IPS-11a (cell line): Measurements from ENCODE around the gene SEMA4D.

ENCODE experiments used
- H3K4me3 ChIP-seq: one replicate; pipeline ENCODE4 v1.5.1; 2013; ENCODE audit warnings: low read depth, low read length, control low read depth

The SEMA4D gene

DNA sequence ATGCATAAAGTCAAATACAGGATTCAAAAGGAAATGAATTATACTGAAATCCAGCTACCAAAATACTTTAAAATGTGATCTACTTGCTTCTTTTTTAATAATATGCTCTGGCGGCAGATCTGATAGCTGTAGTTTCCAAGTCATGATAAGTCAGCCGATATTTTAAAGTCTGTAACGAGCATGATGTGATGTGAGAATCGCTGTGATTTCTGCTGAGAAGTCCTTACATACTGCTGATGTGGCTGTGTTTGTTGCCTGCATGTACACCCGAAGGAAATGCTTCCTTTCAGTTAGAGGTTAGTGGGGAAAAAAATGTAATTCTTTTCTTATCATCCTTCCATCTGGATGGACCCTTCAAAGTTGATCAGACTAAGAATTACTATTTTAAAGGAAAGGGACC is 4.8 kb upstream of the SEMA4D start:
- no peak overlapping the region for H3K4me3 ChIP-seq

DNA sequence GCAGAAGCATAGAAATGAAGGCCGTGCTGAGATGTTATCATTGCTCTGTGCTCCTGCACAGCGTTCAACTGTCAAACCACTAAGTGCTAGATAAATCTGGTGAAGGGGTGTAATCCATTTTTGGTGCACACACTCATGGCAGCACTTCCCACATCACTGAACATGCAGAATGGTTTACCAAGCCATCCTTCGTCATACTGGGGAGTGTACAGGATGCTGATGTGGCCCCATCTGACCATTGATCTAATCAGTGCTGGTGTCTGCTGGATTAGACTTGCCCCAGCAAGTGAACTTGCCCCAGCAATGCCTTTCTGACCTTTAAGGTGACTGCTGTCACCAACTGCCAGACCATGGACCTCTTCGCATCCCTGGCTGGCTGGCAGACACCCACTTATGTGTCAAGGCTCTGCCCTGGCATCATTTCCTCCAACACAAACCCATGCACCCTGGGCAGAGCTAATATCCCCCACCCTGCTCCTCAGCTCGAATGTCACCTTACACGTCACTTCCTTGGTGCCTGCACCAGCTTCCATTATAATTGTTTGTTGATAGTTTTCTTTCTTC is 4.2 kb upstream of the SEMA4D start:
- no peak overlapping the region for H3K4me3 ChIP-seq

DNA sequence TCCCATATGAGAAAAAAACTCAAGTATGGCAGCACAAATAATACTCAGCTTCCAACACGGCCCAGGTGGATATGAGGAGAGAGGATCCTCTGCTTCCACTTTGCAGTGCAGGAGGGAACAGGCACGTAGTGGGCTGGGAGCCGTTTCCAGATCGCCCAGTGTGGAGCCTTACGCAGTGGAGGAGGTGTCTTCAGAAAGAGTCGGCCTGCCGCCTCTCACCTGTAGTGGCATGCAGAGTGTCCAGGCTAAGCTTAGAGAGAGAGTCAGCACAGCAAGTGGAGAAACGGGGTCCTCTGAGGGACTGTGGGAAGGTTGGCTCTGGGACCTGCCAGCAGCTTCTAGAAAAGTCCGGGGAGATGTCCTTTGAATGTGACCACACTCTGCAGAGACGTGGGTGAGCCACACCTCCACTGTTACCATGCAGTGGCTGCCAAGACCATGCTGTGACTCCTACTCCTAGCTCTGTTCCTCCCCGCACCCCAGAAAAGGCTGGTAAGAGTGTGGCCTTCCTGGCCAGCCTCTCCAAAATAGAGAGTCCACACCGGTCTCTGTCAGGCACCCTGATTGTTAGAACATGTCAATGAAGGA is 3.5 kb upstream of the SEMA4D start:
- no peak overlapping the region for H3K4me3 ChIP-seq

DNA sequence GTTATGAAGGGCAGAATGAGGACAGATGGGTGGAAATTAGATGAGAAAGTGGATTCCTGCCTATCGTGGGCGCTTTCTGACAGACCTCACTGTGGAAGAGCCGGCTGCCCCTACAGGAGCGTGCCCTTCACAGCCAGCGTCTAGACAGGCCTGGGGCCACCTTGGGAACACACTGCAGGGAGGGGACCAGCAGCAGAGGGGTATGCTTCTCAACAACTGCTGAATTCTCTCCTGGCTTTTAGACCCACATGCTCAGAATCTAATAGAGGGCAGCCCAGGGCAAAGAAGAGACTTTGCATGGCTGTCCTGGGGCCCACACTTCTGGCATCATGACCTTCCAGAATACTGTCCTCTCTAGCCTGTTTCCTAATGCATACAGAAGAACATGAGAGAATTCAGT is 2.1 kb upstream of the SEMA4D start:
- no peak overlapping the region for H3K4me3 ChIP-seq

DNA sequence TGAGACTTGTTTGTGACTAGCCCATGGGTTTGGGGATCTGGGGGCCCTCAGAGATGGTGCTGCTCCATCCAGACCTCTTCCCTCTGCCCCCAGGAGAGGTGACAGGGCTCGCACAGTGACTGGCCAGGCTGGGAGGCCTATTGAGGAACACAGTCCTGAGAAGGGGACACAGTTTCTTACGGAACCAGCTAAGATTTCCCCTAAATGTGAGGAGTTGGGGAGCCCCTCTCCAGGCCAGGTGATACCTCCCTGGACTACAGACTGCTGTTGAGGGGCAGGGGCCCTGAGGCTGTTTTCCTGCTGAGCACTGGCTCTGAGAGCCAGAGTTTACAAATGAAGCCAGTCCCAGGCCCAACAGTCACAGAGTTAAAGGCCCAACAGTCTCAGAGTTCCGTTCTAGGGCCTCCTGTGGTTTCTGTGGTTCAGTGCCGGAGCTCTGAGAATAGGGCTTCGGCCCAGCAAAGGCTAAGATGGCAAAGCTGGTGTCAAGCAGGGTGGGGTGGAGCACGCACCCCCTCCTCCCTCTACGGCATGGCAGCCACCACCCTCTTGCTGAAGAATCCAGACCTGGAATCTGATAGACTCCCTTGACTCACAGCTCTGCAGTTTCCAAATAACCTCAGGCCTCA is 1.1 kb upstream of the SEMA4D start:
- H3K4me3 ChIP-seq: no peak overlapping the region

DNA sequence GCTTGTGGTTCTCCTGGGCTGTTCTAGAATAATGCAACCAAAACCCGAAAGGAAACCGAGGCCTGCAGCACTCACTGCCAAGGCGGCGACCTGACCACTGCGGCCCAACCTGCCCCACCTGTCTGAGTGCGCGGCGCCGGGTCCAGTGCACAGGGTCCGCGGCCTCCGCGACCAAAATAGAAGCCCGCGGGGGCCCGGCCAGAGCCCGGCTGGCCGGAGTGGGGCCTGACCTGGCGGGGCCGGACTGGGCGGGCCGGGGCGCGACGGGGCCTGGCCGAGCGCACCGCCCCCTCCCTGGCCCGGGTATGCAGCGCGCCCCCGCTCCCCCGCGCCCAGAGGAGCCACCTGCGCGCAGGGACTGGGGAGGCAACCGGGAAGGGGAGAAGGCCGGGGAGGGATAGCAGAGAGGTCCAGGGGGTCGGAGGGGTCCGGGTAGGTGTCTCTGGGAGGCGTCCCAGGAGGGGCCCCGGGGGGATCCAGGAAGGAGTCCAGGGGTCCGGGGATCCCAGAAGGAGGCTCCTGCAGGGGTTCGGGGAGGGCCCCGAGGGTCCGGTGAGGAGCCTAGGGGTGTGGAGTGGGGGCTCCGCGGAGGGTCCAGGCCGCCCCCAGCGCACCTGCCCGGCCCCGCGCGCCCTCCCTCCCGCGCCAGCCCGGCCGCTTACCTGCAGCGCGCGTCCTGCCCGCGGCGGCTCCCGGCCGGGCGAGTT is 503 bp downstream of the SEMA4D start:
- H3K4me3 ChIP-seq: peak overlapping the region; percentile 58

DNA sequence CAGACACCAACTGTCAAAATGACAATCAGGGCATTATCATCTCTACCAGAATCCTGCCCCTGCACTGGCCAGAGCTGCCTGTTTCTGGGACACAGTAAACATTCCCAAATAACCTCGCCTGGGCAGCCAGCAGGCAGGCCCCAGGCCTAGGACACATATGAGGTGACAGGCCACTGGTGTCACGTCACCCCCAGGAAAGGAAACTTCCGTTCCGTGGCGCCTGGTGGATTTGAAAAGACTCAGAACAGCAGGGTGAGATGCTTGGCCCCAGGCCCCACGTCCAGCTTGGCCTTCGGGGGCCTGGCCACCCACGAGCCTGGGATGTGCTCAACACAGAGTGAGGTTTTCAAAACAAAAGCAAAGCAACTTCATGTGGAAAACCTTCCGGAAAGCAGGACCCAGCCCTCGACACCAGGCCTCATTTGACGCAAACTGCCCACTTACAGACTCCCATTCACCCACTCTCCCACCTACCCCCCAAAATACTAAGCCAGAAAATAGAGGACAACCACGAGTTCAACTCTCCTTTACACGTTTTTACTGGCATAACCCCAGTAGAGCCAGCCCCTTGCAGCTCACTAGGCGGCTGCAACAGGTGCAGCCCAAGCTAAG is 1.2 kb downstream of the SEMA4D start:
- peak overlapping the region; percentile 58 for H3K4me3 ChIP-seq

DNA sequence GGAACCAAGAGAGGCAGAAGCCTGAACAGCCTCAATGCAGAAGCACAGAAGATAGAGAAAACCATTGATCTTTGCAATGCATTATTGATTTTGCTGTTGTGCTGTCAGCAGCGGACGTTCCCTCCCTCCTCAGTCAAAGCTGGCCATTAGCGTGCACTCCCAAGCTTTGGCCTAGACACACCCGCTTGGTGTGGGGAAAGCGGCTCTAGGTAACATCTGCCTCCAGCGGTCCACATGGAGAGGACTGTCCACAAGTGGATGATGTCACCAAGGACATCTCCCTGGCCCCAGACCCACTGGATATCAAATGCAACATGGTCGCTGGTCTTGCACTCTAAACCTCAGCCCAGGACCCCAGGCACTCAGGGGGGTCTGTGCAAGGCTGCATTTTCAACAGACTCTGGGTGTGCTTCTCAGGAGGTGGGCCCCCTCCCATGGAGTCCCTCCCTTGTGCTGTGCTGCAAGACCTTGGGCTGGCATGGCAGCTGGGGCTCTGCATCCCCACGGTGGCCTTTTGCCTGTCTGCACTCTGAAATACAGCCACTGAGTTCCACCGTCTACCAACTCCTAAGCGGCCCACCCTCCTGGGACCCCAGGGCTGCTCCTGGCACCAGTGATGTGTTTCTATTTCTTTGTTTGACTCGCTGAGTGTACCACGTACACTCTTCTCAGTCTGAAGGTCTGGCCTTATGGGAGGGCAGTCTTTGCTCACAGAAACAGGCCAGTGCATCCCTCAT is 1.9 kb downstream of the SEMA4D start:
- no peak overlapping the region for H3K4me3 ChIP-seq

DNA sequence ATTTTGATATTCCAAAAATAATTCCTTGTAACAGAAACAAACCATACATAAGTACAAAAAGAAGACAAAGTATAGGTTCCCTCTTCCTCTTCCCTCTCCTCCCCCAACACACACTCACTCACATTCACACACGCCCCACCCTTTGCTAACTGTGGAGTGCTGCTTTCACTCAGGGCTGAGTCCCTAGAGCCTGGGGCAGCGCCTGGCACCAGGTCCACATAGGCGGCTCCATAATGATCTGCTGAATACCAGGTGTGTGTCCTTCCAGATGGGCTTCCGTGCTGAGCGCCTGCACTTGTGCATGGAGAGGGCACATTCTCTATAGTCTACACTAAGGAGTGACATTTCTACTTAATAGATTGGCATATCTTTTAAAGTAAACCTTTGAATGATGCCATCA is 3.7 kb downstream of the SEMA4D start:
- H3K4me3 ChIP-seq: no peak overlapping the region

DNA sequence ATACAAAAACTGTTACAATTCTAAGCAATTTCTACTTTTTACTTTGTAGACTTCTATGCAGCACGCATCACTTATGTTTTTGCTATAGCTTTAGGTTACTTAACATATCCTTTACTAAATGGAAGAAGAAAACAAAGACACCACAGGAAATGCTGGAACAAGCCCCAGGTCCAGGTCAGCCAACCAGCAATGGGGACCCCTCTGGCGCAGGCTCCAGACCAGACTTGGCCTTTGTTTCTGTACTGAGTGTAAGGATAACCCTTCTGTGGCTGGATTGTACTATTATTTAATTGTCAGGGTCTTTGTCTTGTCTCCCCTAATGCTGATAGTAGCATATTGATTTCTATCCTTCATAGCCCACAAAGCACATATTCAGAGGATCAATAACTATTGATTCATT is 4.2 kb downstream of the SEMA4D start:
- no peak overlapping the region for H3K4me3 ChIP-seq

DNA sequence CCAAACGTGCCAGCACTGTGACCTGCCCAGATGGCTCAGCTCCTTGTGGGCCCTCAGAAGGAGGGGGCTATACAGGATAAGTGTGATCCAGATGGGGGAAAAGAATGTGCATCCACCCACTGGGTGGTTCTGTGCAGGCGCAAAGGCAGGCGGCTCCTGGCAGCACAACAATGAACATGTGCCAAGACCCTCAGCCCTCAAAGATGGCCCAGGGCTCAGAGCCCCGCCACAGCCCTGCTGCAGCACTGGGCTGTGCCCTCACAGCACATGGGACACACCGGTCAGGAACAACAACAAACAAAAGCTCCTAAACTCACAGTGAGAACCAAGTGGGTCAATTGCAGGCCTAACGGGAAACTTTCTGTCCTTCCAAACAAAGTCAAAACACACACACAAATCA is 4.7 kb downstream of the SEMA4D start:
- H3K4me3 ChIP-seq: no peak overlapping the region

DNA sequence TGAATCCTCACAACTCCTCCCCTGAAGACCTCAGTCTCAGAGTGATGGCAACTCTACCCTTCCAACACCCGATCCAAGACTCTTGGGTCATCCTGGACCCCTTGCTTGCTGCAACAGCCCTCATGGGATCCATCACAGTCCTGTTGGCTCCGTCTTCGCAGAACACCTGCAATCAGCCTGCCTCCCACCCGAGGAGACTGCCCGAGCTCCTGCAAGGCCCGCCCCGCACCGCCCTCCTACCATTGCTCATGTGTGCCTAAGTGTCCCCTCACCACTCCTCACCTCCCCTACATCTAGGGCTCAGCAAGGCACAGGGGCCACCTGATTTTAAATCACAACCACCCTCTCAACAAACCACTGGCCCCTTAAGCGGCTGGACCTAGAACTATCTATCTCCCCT is 5.3 kb downstream of the SEMA4D start:
- no peak overlapping the region for H3K4me3 ChIP-seq

DNA sequence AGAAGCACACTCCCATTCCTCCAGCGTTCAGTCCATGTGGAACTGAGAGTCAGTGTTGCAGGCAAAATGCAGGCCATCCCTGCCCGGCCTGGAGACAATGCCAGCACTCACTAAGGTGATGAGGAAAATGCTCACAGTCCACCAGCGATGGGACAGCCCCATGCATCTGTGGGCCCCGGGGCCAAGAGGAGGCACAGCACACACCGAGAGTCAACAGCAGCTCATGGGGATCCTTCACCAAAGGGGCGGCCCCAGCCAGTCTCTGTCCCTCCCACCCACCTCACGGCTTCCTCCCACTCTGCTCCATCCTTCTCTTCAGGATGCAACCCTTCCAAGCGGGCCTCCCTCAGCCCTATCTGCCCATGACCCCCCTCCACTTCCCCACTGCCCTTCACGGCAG is 6.2 kb downstream of the SEMA4D start:
- no peak overlapping the region for H3K4me3 ChIP-seq

DNA sequence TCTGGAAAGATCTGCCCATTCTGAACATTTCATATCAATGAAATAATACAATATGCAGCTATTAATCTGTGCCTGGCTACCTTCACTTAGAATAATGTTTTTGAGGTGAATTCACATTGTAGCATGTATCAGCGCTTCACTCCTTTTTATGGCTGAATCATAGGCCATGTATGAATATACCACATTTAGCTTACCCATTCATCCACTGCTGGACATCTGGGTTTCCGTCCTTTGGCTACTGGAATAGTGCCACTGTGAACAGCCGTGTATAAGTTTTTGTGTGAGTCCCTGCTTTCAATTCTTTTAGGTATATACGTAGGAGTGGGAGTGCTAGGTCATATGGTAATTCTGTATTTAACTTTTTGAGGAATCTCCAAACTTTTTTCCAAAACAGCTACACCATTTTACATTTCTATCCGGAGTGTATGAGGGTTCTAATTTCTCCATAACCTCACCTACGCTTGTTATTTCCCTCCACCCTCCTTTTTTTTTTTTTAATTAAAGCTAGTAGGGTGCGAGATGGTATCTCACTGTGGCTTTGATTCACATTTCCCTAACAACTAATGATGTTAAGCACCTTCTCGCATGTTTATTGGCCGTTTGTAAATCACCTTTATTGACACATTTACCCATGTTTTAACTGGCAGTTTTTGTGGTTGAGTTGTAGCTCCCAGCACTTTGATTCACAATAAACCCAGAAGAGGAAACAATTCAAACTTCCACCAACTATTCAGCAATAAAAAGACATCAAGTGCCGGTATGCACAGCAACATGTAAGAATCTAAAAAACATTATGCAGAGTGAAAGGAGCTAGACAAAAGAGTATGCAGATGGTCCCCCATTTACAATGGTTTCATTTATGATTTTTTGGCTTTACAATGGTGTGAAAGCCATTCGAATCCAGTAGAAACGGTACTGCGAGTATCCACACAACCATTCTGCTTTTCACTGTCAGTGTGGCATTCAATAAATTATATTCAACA is 8.1 kb downstream of the SEMA4D start:
- H3K4me3 ChIP-seq: no peak overlapping the region

DNA sequence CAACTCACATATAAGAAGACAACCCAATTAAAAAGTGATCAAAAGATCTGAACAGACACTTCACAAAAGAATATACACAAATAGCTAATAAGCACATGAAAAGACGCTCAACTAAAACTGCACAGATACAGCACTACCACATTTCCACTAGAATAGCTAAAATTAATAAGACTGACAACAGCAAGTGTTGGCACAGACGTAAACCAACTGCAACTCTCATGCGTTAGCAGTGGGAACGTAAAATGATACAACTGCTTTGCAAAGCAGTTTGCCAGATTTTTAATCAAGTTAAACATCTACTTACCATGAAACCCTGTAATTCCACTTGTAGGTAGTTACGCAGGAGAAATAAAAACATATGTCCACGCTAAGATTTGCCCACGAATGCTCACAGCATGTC is 9.0 kb downstream of the SEMA4D start:
- H3K4me3 ChIP-seq: no peak overlapping the region

DNA sequence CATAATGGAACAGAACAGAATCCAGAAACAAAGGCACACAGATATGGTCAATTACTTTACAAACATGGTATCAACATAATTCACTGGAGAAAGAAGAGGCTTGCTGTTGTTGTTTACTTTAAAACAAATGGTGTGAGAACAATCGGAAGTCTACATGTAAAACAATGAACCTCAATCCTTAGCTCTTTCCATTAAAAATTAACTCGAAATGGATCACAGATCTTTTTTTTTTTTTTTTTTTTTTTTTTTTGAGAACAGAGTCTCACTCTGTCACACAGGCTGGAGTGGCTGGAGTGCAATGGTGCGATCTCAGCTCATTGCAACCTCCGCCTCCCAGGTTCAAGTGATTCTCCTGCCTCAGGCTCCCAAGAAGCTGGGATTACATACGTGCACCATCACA is 9.8 kb downstream of the SEMA4D start:
- no peak overlapping the region for H3K4me3 ChIP-seq

DNA sequence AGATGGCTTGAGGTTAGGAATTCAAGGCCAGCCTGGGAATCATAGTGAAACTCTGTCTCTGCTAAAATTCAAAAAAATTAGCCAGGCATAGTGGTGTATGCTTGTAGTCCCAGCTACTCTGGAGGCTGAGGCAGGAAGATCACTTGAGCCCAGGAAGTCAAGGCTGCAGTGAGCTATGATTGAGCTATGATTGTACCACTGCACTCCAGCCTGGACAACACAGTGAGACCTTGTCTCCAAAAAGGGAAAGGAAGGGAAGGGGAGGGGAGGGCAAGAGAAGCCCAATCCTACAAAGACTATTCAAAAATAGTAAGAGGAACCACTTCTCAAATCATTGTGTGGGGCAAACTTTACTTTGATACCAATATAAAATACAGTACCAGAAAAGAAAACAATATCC is 11.2 kb downstream of the SEMA4D start:
- H3K4me3 ChIP-seq: no peak overlapping the region

DNA sequence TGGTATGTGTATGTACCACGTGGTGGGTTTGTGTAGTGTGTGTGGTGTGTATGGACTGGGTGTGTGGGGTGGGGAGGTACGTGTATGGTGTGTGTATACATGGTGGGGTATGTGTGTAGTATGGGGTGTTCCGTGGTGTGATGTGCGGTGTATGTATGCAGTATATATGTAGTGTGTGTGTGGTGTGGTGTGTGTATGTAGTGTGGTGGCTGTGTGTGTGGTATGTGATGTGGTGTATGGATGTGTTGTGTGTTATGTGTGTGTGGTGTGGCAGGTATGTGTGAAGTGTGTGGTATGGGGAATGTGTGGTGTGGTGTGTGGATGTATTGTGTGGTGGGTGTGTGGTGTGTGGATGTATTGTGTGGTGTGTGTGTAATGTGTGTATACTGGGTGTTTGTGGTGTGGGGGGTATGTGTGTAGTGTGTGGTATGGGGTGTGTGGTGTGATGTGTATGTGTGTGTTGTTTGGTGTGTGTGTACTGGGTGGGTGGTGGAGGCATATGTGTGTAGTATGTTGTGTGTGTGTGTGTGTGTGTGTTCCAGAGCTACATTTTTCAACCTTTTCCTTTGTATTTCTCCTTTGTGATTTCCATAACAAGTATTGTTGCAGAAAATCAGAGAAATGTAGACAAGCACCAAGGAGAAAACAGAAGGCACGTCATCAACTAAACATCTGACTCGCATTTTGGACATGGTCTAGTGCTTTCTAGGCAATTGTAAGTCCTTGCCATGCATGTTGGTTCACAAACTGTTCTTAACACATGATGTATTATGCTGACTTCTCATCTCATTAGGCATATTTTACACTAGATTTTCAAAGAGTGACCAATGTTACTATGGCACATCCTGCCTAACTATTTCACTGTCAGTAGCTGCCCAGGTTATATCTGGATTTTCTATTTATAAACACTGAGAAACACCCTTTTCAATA is 13.2 kb downstream of the SEMA4D start:
- no peak overlapping the region for H3K4me3 ChIP-seq
